Right atrium auricular region (tissue), 2 donors: ENCODE results near the gene KIAA1217. TPM values are rescaled to one million over a fixed set of nuclear protein-coding genes. Genes with fewer than 3 reads are reported as not detected.

Experiments
- DNase-seq: peaks from one replicate; pipeline ENCODE4 v3.0.0-alpha.2; 2019; ENCODE audit warnings: low spot score
- H3K27ac ChIP-seq, 2 donors: fragments of 200-600 bp; sonication (generic); 1 replicate in 1 of 2; 2 replicates in 1 of 2; pipeline ENCODE4 v1.5.1; 2016 to 2019
- H3K27me3 ChIP-seq, 2 donors: fragments of 200-600 bp; sonication (generic); one replicate each; pipeline versions ENCODE4 v1.5.1 to v1.6.0; 2017 to 2019
- H3K36me3 ChIP-seq: fragments of 200-600 bp; sonication (generic); one replicate; pipeline ENCODE4 v1.5.1; 2016
- H3K4me1 ChIP-seq, 2 donors: fragments of 200-600 bp; sonication (generic); one replicate each; pipeline versions ENCODE4 v1.5.1 to v1.6.0; 2017 to 2019
- H3K4me3 ChIP-seq, 2 donors: fragments of 200-600 bp; sonication (generic); 1 replicate in 1 of 2; 2 replicates in 1 of 2; pipeline ENCODE4 v1.5.1; 2017 to 2019; ENCODE audit warnings: mild to moderate bottlenecking in 1 of 2, moderate library complexity in 1 of 2
- H3K9me3 ChIP-seq, 2 donors: fragments of 200-600 bp; sonication (generic); one replicate each; pipeline ENCODE4 v1.5.1; 2019
- total RNA-seq, 2 donors: library from RNA; depleted of rRNA; stranded (reverse); fragments of >200 nt; gene quantifications; one replicate each; pipeline ENCODE4 v1.1.0, GENCODE V29; 2016
- TF ChIP-seq, protein P1 (sequence below), 2 donors: fragments of 200-600 bp; sonication (generic); IDR thresholded peaks; one replicate each; pipeline ENCODE4 v1.5.1; 2019; ENCODE audit warnings: antibody characterized with exemption in 2 of 2

Gene KIAA1217
- total RNA-seq, 2 donors from 2014 or later: 24.0 to 33.3 TPM

GRCh38 chr10:24240041-24240751 is 31.3 kb downstream of the KIAA1217 start:
- Histone ChIP-seq H3K9me3 (no peaks in the 10 kb centered on the region), H3K4me3 (no peak overlapping the region), H3K27me3 (no peaks in the 10 kb centered on the region), H3K36me3 (no peaks in the 10 kb centered on the region), H3K27ac (peak overlapping the region in 1 of 2 donors; percentile 36), H3K4me1 (peaks cover 0 to 32% of the 10 kb centered on the region in 2 donors)
- DNase-seq: no peak
- TF ChIP-seq, protein P1, sequence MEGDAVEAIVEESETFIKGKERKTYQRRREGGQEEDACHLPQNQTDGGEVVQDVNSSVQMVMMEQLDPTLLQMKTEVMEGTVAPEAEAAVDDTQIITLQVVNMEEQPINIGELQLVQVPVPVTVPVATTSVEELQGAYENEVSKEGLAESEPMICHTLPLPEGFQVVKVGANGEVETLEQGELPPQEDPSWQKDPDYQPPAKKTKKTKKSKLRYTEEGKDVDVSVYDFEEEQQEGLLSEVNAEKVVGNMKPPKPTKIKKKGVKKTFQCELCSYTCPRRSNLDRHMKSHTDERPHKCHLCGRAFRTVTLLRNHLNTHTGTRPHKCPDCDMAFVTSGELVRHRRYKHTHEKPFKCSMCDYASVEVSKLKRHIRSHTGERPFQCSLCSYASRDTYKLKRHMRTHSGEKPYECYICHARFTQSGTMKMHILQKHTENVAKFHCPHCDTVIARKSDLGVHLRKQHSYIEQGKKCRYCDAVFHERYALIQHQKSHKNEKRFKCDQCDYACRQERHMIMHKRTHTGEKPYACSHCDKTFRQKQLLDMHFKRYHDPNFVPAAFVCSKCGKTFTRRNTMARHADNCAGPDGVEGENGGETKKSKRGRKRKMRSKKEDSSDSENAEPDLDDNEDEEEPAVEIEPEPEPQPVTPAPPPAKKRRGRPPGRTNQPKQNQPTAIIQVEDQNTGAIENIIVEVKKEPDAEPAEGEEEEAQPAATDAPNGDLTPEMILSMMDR (IDR thresholded peaks at IDR 0.05): no peak

- TF ChIP-seq, protein P1 (IDR thresholded peaks at IDR 0.05): no peak
- Histone ChIP-seq H3K27me3 (no peaks in the 10 kb centered on the region), H3K4me3 (no peak overlapping the region), H3K4me1 (peaks cover 0 to 32% of the 10 kb centered on the region in 2 donors), H3K27ac (no peak overlapping the region), H3K36me3 (no peaks in the 10 kb centered on the region), H3K9me3 (no peaks in the 10 kb centered on the region)
- no peak for DNase-seq
These were observed 32.6 kb downstream of the KIAA1217 start for GRCh38 chr10:24241536-24242040.

- no peak for DNase-seq
- Histone ChIP-seq H3K27ac (no peak overlapping the region), H3K9me3 (no peaks in the 10 kb centered on the region), H3K36me3 (no peaks in the 10 kb centered on the region), H3K4me1 (peaks cover 0 to 32% of the 10 kb centered on the region in 2 donors), H3K4me3 (no peak overlapping the region), H3K27me3 (no peaks in the 10 kb centered on the region)
- TF ChIP-seq, protein P1 (IDR thresholded peaks at IDR 0.05): no peak
These were observed 33.6 kb downstream of the KIAA1217 start for GRCh38 chr10:24242562-24242961.

GRCh38 chr10:24246365-24246764 is 37.4 kb downstream of the KIAA1217 start:
- TF ChIP-seq, protein P1 (IDR thresholded peaks at IDR 0.05): no peak
- Histone ChIP-seq H3K4me3 (no peak overlapping the region), H3K27me3 (no peaks in the 10 kb centered on the region), H3K36me3 (no peaks in the 10 kb centered on the region), H3K9me3 (no peaks in the 10 kb centered on the region), H3K4me1 (peaks cover 0 to 25% of the 10 kb centered on the region in 2 donors), H3K27ac (no peak overlapping the region)
- DNase-seq: no peak

- Histone ChIP-seq H3K27ac (no peak overlapping the region), H3K36me3 (no peaks in the 10 kb centered on the region), H3K27me3 (no peaks in the 10 kb centered on the region), H3K9me3 (no peaks in the 10 kb centered on the region), H3K4me1 (peaks cover 0 to 15% of the 10 kb centered on the region in 2 donors), H3K4me3 (no peak overlapping the region)
- DNase-seq: no peak
- TF ChIP-seq, protein P1 (IDR thresholded peaks at IDR 0.05): no peak
These were observed 38.9 kb downstream of the KIAA1217 start for GRCh38 chr10:24247841-24248240.
